HepG2 (cell line): Measurements from ENCODE around the gene TPGS1. TPM values are rescaled to one million over a fixed set of nuclear protein-coding genes. Genes with fewer than 3 reads are reported as not detected.

Experiments
- CREB1 ChIP-seq, 2 experiments: fragments of 450-650 bp in 1 of 2; IDR thresholded peaks; 2 replicates each; pipeline ENCODE4 v1.6.1; 2016 to 2017; ENCODE audit warnings: control low read depth in 1 of 2, mild to moderate bottlenecking in 1 of 2, missing compliant biosample characterization in 1 of 2, missing genetic modification characterization in 1 of 2
- KDM1A ChIP-seq: IDR thresholded peaks from 2 replicates; pipeline ENCODE4 v1.6.1; 2016; ENCODE audit warnings: missing compliant biosample characterization
- MAFF ChIP-seq: IDR thresholded peaks from 2 replicates; pipeline ENCODE4 v1.6.1; 2011; ENCODE audit warnings: low read depth, low read length, improper control_type of control experiment
- NFRKB ChIP-seq: fragments of 450-650 bp; IDR thresholded peaks from 2 replicates; pipeline ENCODE4 v1.6.1; 2017
- SMAD9 ChIP-seq: sonication (generic); formaldehyde crosslinking; IDR thresholded peaks from 2 replicates; pipeline ENCODE4 v1.5.1; 2020; ENCODE audit warnings: mild to moderate bottlenecking, missing genetic modification reagents
- SMC3 ChIP-seq: IDR thresholded peaks from 2 replicates; pipeline ENCODE4 v1.6.1; 2011; ENCODE audit warnings: low read length, improper control_type of control experiment
- SNAPC2 ChIP-seq: sonication (generic); formaldehyde crosslinking; IDR thresholded peaks from 2 replicates; pipeline ENCODE4 v1.8.1; 2022; ENCODE audit warnings: mild to moderate bottlenecking, missing genetic modification reagents
- TEAD3 ChIP-seq: optimal IDR thresholded peaks from 2 replicates; pipeline ENCODE3; 2016; ENCODE audit warnings: borderline replicate concordance
- TP53 ChIP-seq: sonication (generic); formaldehyde crosslinking; conservative IDR thresholded peaks from 2 replicates; pipeline ENCODE4 v1.4.0; 2020; ENCODE audit warnings: missing genetic modification reagents
- ZBED4 ChIP-seq: sonication (generic); formaldehyde crosslinking; IDR thresholded peaks from 2 replicates; pipeline ENCODE4 v1.4.0; 2020; ENCODE audit warnings: missing genetic modification reagents, borderline replicate concordance
- ZFY ChIP-seq: sonication (generic); formaldehyde crosslinking; IDR thresholded peaks from 2 replicates; pipeline ENCODE4 v1.4.0; 2020; ENCODE audit warnings: missing genetic modification reagents
- ZNF260 ChIP-seq: sonication (generic); formaldehyde crosslinking; IDR thresholded peaks from 2 replicates; pipeline ENCODE4 v1.4.0; 2020; ENCODE audit warnings: missing genetic modification reagents, low read depth, mild to moderate bottlenecking, borderline replicate concordance
- ZNF276 ChIP-seq: sonication (generic); formaldehyde crosslinking; IDR thresholded peaks from 2 replicates; pipeline ENCODE4 v1.4.0; 2020; ENCODE audit warnings: mild to moderate bottlenecking, low read depth, missing genetic modification reagents
- ZNF451 ChIP-seq: sonication (generic); formaldehyde crosslinking; IDR thresholded peaks from 2 replicates; pipeline ENCODE4 v1.5.0; 2020; ENCODE audit warnings: mild to moderate bottlenecking, missing genetic modification reagents
- ZNF570 ChIP-seq: sonication (generic); formaldehyde crosslinking; IDR thresholded peaks from 2 replicates; pipeline ENCODE4 v1.4.0; 2020; ENCODE audit warnings: mild to moderate bottlenecking, missing genetic modification reagents, borderline replicate concordance
- ZNF652 ChIP-seq: IDR thresholded peaks from 2 replicates; pipeline ENCODE4 v1.6.1; 2016; ENCODE audit warnings: low read depth, borderline replicate concordance
- ZNF839 ChIP-seq: sonication (generic); formaldehyde crosslinking; IDR thresholded peaks from 2 replicates; pipeline ENCODE4 v1.4.0; 2020; ENCODE audit warnings: missing genetic modification reagents, mild to moderate bottlenecking, borderline replicate concordance
- ZZZ3 ChIP-seq: sonication (generic); formaldehyde crosslinking; IDR thresholded peaks from 2 replicates; pipeline ENCODE4 v1.4.0; 2020; ENCODE audit warnings: missing genetic modification reagents, mild to moderate bottlenecking, borderline replicate concordance
- polyA plus RNA-seq, 8 experiments: library from polyadenylated mRNA; depleted of rRNA in 3 of 8; stranded (reverse) in 7 of 8; unstranded in 1 of 8; fragments of >200 nt; fragmentation: Illumina TruSeq in 4 of 8; extraction: Trizol in 4 of 8; gene quantifications; 2 replicates each; pipeline versions ENCODE4 v1.2.1 to v1.2.3, GENCODE V29; 2011 to 2016; ENCODE audit warnings: low read depth in 4 of 8, missing spikeins in 1 of 8, mixed read lengths in 1 of 8; ENCODE audit not compliant: insufficient read depth in 1 of 8
- total RNA-seq, 5 experiments: library from RNA; depleted of rRNA; stranded (reverse); fragments of >200 nt; fragmentation: Illumina TruSeq; extraction: Trizol; gene quantifications; 2 replicates each; pipeline ENCODE4 v1.2.3, GENCODE V29; 2016; ENCODE audit warnings: low read depth in 1 of 5
- TF ChIP-seq, protein P1 (sequence below): sonication (generic); formaldehyde crosslinking; IDR thresholded peaks from 2 replicates; pipeline ENCODE4 v1.5.0; 2020; ENCODE audit warnings: missing genetic modification reagents, mild to moderate bottlenecking, borderline replicate concordance
- TF ChIP-seq, protein P2 (sequence below): conservative IDR thresholded peaks from 2 replicates; pipeline ENCODE4 v1.6.1; 2018; ENCODE audit warnings: missing genetic modification reagents
- TF ChIP-seq, protein P3 (sequence below): sonication (generic); formaldehyde crosslinking; IDR thresholded peaks from 2 replicates; pipeline ENCODE4 v1.4.0; 2020; ENCODE audit warnings: missing genetic modification reagents

TPGS1 gene
- total and polyA plus RNA-seq, 2 of the 13 experiments (the other 11 are each of a cell fraction or from before 2014, with no cell fraction given): 1.1 to 6.2 TPM

DNA sequence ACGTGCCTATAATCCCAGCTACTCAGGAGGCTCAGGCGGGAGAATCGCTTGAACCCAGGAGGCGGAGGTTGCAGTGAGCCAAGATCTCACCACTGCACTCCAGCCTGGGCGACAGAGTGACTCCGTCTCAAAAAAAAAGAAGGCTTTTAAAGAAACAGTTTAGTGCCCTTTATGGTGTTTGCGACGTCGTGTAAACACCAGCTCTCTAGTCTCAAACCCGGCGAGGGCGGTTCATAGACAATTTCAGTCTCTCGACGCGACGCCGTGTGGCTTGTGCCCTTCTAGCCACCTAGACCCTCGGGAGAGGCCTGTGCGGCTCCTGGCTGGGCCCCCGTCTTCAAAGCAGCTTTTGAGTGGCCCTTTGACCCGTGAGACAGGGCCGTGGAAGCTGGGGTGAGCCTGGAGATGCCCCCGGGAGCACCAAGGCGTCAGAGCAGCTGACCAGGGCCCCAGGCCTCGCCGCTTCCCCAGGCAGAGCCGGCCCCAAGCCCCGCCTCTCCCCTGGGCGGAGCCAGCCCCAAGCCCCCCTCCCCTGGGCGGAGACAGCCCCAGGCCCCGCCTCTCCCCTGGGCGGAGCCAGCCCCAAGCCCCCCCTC is 16.1 kb upstream of the TPGS1 start (continued):
- 0 out of 2 replicates have a peak, but pooled peaks have one; percentile 30 for TF ChIP-seq SMAD9
- no peak for TF ChIP-seq SMC3
- TF ChIP-seq SNAPC2 (CRISPR knock-in tag): no peak
- no peak for TF ChIP-seq KDM1A (CRISPR knock-in tag)
- no peak for TF ChIP-seq NFRKB
- no peak for TF ChIP-seq ZNF652 (CRISPR knock-in tag)
- peak; percentile 81 for TF ChIP-seq ZFY (CRISPR knock-in tag)
- no peak for TF ChIP-seq ZNF276 (CRISPR knock-in tag)
- no peak for TF ChIP-seq ZNF839 (CRISPR knock-in tag)
- TF ChIP-seq ZBED4 (CRISPR knock-in tag): no peak
- no peak for TF ChIP-seq ZNF570 (CRISPR knock-in tag)
- TF ChIP-seq, protein P1, sequence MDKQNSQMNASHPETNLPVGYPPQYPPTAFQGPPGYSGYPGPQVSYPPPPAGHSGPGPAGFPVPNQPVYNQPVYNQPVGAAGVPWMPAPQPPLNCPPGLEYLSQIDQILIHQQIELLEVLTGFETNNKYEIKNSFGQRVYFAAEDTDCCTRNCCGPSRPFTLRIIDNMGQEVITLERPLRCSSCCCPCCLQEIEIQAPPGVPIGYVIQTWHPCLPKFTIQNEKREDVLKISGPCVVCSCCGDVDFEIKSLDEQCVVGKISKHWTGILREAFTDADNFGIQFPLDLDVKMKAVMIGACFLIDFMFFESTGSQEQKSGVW (CRISPR knock-in tag): no peak
- no peak for TF ChIP-seq ZNF260 (CRISPR knock-in tag)
- TF ChIP-seq, protein P2, sequence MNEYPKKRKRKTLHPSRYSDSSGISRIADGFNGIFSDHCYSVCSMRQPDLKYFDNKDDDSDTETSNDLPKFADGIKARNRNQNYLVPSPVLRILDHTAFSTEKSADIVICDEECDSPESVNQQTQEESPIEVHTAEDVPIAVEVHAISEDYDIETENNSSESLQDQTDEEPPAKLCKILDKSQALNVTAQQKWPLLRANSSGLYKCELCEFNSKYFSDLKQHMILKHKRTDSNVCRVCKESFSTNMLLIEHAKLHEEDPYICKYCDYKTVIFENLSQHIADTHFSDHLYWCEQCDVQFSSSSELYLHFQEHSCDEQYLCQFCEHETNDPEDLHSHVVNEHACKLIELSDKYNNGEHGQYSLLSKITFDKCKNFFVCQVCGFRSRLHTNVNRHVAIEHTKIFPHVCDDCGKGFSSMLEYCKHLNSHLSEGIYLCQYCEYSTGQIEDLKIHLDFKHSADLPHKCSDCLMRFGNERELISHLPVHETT (CRISPR knock-in tag): no peak
- no peak for TF ChIP-seq CREB1 (IDR thresholded peaks at IDR 0.05)
- no peak for TF ChIP-seq CREB1 (CRISPR knock-in tag; IDR thresholded peaks at IDR 0.05)
- TF ChIP-seq ZZZ3 (CRISPR knock-in tag): peak; percentile 60; the same call in 1 of the 2 replicates
- TF ChIP-seq TP53 (CRISPR knock-in tag): no peak
- TF ChIP-seq, protein P3, sequence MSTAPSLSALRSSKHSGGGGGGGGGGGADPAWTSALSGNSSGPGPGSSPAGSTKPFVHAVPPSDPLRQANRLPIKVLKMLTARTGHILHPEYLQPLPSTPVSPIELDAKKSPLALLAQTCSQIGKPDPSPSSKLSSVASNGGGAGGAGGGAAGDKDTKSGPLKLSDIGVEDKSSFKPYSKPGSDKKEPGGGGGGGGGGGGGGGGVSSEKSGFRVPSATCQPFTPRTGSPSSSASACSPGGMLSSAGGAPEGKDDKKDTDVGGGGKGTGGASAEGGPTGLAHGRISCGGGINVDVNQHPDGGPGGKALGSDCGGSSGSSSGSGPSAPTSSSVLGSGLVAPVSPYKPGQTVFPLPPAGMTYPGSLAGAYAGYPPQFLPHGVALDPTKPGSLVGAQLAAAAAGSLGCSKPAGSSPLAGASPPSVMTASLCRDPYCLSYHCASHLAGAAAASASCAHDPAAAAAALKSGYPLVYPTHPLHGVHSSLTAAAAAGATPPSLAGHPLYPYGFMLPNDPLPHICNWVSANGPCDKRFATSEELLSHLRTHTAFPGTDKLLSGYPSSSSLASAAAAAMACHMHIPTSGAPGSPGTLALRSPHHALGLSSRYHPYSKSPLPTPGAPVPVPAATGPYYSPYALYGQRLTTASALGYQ (CRISPR knock-in tag): 0 out of 2 replicates have a peak, but pooled peaks have one; percentile 31
- no peak for TF ChIP-seq TEAD3 (CRISPR knock-in tag)
- TF ChIP-seq ZNF451 (CRISPR knock-in tag): no peak
- no peak for TF ChIP-seq MAFF
